Effector CD4-positive, alpha-beta T cell (primary cell): ENCODE measurements around the gene TBPL1.
"Not testable (repeated sequence)": the region's sequence is repeated elsewhere in the genome, so short reads cannot be mapped to it uniquely, and the experiment has no call there.

Experiments used
- DNase-seq: peaks from one replicate; pipeline ENCODE4 v3.0.0-alpha.2; 2020
- total RNA-seq: gene quantifications from one replicate; lab custom pipeline; 2026; lab: John Stamatoyannopoulos, UW

The TBPL1 gene
- total RNA-seq: 22.0 reads per million, percentile 49 among the genes with 10 or more reads in this experiment

DNA sequence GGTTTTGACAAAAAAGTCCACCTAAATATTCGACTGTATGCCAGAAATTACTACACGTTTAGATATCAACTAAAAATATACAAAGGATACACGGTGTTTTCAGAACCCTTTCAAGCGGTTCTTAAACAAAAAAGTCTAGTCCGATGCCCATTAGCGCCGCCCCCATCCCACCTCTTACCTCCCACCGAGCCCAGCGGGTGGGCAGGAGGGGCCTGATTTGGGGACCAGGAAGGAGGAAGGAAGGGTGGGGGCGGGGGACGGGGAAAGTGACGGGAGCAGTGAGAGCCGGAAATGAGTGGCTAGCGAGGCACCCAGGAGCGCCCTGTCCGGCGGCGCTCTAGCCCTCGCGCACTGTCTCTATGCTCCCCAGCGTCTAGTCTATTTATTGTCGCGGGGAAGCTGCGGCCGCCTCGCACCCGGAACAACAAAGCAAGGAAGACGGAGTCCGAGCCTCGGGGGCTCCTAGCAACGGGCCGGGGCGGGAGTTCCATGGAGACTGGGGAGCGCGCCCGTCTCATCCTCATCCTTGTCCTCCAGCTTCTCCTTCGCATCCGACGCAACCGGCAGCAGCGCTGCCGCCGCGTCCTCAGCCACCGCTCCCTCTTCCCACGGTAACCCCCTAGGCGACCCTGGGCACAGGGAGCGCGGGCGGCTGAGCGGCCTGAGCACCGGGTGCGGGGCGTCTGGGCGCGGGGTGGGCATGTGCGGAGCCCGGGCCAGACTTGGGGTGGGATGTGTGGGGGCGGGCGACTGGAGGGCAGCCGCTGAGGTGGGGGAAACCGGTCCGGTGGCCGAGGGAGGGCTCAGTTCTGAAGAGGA lies at the start of gene TBPL1:
Gene TBPL1, plus strand, starts transcription at position 410 of the 819 bp plus-strand sequence. CDS start 26,902 bp downstream, outside the sequence.
- peak; percentile 85 for DNase-seq

DNA sequence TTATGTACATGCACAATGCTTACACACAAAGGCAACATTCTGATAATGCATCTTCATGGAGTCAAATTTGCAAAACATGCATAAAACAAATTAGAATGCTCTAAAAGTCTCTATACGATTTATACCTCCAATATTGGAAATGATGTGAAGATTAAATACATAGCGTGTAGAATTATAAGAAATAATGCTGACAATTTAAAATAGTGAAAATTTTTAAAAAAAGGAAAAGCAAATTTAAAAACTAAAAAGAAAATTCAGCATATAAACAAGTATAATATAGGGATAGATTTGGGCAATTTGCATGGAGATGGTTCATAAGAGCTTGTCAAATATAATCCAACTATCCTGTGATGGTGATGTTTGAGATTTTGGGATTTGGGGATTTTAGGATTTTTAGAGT lies 49.2 kb upstream of the TBPL1 start:
- no peak for DNase-seq

- DNase-seq: no peak
Measured at GRCh38 chr6:133906050-133906449, 47.0 kb upstream of the TBPL1 start.

DNA sequence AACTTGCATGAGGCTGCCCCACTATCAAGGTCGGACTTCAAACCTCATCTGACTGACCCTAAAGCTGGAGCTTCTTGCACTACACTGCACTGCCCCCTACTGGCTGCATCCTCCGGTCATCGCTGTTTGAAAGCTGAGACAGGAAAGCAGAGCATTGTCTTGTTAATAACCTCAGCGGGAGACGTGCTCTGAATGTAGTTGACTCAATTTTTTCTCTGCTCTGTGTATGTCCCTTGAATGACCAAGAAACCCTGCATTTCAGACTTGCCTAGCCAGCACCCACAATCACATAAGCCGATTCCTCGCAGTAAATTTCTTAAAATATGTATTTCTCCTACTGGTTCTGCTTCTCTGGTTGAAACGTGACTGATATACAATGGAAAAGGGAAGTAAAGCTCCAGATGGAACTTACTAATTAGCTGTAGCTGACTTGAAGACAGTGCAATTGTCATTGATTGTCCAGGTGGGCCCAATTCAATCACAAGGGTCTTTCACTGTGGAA lies 36.3 kb upstream of the TBPL1 start:
- DNase-seq: peak; percentile 60

- no peak for DNase-seq
Measured at GRCh38 chr6:133917781-133918180, 35.2 kb upstream of the TBPL1 start.

- DNase-seq: no peak
Measured at GRCh38 chr6:133918208-133918930, 34.7 kb upstream of the TBPL1 start.

DNA sequence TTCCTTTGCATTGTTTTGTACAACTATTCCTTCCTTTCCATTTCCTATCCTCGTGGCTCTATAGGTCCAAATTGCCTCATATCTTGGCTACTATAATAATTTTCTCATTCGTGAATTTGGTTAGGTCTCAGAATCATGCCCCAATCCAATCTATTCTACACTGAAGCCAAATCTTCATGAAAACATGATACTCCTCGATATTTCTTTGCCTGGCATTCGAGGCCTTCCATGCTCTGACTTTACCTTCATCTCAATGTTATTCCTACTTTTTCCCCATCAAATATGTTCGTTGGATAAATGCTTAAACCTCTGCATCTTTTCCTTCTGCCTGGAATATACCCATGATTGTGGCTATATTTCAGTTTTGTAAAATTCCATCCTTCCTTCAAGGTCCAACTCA lies 33.7 kb upstream of the TBPL1 start:
- no peak for DNase-seq

GRCh38 chr6:133921249-133921859 lies 31.7 kb upstream of the TBPL1 start:
- DNase-seq: peak; percentile 50

- DNase-seq: peak; percentile 37
Measured at GRCh38 chr6:133923938-133924593, 29.0 kb upstream of the TBPL1 start.

GRCh38 chr6:133931221-133931620 lies 21.8 kb upstream of the TBPL1 start:
- not testable (repeated sequence) for DNase-seq

DNA sequence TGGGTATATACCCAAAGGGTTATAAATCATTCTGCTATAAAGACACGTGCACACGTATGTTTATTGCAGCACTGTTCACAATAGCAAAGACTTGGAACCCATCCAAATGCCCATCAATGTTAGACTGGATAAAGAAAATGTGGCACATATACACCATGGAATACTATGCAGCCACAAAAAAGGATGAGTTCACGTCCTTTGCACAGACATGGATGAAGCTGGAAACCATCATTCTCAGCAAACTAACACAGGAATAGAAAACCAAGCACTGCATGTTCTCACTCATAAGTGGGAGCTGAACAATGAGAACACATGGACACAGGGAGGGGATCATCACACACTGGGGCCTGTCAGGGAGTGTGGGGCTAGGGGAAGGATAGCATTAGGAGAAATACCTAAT lies 16.7 kb upstream of the TBPL1 start:
- not testable (repeated sequence) for DNase-seq

DNA sequence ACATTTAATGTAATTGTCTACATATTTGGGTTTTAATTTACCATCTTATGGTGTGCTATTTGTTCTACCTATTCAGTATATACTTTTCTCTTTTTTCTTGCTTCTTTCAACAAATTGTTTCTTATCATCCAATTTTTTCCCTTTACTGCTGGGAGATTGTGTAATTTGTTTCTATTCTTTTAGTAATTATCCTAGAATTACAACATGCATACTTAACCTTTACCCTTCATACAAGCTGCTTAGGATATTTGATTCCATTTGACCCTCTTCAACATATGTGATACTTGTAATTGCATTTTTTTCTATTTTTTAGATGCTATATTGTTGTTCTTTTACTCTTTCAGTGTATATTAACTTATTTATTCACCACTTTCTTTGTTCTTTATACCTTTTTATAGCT lies 15.1 kb upstream of the TBPL1 start:
- DNase-seq: no peak

DNA sequence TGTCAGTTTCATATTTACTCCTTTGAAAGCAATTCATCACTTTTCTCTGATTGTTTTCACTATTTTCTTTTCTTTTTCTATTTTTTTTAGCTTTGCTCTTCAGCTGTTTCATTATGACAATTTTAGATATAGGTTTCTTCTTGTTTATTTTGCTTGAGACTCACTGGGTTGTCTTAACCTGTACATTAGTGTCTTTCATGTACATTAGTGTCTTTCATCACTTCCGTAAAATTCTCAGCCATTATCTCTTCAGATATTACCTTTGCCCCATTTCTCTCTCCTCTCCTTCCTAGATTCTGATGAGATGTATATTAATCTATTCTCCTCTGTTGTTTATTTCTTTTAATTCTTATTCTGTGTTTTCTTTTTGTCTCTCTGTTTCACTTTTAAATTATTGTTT lies 14.5 kb upstream of the TBPL1 start:
- DNase-seq: no peak

DNA sequence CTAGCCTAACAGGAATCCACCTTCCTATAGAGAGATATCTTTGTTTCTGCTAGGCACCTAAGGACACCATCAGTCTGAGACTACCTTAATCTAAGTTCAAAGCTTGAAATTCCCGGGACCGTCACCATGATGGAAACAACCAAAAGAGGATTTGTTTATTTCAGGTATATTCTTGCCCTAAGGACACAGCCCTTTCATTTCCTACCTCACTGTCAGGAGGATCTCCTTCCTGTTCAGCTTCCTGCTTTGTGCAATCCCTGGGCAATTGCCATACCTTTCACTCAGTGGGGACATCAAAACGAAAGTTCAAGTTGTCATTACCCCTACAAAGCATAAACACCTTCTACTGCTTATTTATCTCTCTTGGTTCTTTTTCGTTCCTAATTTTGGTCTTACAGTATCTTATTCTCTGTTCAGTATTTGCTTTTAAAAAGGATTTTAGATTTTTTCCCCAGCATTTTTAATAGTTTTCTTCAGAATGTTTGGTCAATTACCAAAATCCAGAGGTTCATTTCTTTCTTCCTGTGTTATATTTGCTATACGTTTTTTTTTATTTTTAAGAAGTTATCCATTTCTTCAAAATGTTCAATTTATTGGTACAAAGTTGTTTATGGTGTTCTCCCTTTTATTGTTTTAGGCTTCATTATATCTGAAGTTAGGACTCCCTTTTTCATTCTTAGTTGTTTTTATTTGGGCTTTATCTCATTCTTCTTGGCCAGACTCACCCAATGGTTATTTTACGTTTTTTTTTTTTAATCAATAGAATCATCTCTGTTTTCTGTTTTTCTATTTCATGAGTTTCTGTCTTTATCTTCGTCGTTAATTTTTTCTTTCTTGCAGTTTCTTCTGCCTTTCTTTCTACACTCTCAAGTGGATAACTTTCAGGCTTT lies 13.0 kb upstream of the TBPL1 start:
- DNase-seq: no peak

DNA sequence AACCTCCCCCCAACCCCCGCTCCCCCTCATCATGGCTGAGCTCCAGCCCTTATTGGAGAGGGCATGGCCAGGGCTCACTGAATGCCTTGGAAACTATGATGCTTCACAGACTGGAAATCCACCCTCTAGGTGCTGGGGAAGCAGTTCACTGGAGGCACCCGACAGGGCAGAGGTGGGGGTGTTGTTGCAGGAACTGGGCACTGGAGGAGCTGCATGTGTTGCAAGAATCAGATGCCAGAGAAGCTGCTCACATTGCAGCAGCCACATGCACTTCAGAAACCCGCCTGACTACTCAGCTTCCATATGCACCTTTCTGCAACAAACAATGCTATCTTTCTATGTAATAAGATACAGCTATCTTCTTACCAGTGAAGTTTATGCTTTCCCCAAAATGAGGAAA lies 7.9 kb upstream of the TBPL1 start:
- DNase-seq: no peak

GRCh38 chr6:133947302-133947900 lies 5.6 kb upstream of the TBPL1 start:
- DNase-seq: no peak

- DNase-seq: no peak
Measured at GRCh38 chr6:133948472-133948871, 4.6 kb upstream of the TBPL1 start.

DNA sequence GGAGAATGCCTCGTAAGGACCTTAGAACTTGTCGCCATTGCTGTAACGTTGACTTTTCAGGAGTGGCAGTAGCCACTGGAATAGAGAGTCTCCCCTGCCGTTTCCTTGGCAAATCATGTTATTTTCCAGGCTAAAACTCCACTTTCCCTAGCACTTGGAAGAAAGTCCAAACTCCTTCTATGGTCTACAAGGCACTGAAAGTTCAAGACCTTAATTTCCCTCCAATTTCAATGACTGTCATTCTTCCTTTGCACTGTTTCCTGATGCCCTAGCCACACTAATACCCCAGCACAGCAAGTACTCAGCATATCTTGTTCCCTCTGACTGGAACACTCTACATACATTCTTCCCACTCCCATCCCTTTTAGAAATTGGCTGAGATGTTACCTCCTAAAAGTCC lies 1.8 kb upstream of the TBPL1 start:
- DNase-seq: no peak

- DNase-seq: peak; percentile 31
Measured at GRCh38 chr6:133951881-133952814, 876 bp upstream of the TBPL1 start.
